ENCODE results near the gene ATP5F1E. TPM values are rescaled to one million over a fixed set of nuclear protein-coding genes. Genes with fewer than 3 reads are reported as not detected.
"Not testable (repeated sequence)": the region's sequence is repeated elsewhere in the genome, so short reads cannot be mapped to it uniquely, and the experiment has no call there.

ATP5F1E gene
- total RNA-seq, 1 experiment from 2014 or later, result 44.2 TPM

DNA sequence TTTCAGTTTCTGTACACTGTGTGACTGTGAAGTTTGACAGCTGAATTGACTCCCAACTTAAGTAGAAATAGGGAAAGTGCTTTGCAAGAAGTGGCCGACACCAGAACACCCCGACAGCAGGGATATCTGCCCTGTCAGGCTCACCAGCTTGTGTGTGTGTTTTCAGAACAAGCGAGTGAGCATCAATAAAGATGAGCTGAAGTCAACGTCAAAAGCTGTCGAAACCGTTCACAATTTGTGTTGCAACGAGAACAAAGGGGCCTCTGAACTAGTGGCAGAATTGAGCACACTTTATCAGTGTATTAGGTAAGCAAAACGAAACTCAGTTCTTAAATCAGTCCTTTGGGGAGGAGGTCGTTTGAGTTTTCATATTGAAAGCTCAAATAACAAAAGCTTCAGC lies 40.4 kb downstream of the ATP5F1E start:
- Histone ChIP-seq H3K4me3 (no peak overlapping the region), H3K9me3 (no peaks in the 10 kb centered on the region), H3K36me3 (peaks cover 92% of the 10 kb centered on the region), H3K27me3 (no peaks in the 10 kb centered on the region)
- no peak for DNase-seq

DNA sequence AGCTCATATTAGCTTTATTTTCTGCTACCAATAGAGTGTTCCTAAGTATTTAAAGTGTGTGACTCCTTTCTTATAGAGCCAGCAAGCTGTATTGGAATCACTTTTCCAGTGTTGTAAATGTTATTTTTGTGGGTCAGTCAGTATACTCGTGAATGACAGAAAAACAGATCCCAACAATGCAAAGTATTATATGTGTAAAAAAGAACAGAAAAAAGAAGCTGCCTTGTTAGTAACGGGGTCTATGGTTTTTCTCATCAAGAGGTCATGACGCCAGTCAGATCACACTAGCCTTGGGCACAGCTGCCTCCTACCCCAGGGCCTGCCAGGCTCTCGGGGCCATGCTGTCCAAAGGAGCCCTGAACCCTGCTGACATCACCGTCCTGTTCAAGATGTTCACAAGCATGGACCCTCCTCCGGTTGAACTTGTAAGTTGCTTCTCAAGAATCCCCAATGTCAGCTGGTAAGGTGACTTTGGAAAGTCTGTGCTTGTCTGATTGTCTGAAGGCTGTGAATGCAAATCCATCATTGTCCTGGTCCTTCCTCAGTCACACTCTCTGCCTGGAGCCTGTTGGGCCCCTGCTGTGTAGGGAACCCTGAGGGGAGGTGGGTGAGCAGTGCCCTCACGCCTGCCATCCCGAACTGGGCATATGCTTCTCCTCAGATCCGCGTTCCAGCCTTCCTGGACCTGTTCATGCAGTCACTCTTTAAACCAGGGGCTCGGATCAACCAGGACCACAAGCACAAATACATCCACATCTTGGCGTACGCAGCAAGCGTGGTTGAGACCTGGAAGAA lies 41.3 kb downstream of the ATP5F1E start:
- no peak for DNase-seq
- H3K4me3 ChIP-seq, result no peak overlapping the region
- no peaks in the 10 kb centered on the region for H3K27me3 ChIP-seq
- H3K36me3 ChIP-seq, result peaks cover 92% of the 10 kb centered on the region
- H3K9me3 ChIP-seq, result no peaks in the 10 kb centered on the region

DNA sequence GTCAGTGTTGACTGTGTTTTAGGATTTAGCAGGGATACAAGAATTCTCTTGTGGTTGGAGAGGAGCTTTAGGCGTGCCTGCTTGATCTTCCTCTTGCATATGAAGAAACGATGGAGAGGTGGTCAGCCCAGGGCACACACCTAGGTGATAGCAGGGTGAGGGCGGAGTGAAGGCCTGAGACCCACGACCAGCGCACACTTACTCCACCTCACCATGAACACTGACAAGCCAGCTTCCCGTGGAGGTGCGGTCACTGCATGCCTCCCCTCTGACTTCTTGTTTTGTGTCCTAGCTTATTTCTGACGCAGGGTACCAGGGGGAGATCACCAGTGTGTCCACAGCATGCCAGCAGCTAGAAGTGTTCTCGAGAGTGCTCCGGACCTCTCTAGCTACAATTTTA lies 42.9 kb downstream of the ATP5F1E start:
- Histone ChIP-seq H3K4me3 (no peak overlapping the region), H3K9me3 (no peaks in the 10 kb centered on the region), H3K36me3 (peaks cover 97% of the 10 kb centered on the region), H3K27me3 (no peaks in the 10 kb centered on the region)
- no peak for DNase-seq

DNA sequence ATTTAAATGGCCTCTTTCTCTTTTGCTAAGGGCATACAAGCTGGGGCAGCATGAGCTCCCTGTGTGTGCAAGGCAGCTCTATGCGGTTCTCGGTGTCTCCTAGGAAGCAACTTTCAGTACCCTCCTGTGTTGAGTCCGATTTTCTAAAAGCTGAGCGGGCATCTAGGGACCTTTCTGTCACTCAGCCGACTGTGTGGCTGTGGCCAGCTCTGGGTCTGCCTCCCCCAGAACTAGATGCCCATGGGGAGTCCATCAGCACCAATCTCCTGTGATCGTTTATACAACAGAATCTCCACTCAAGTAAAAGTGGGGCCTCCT lies 43.6 kb downstream of the ATP5F1E start:
- no peaks in the 10 kb centered on the region for H3K27me3 ChIP-seq
- DNase-seq, result no peak
- peaks cover 95% of the 10 kb centered on the region for H3K36me3 ChIP-seq
- H3K9me3 ChIP-seq, result no peaks in the 10 kb centered on the region
- H3K4me3 ChIP-seq, result no peak overlapping the region

DNA sequence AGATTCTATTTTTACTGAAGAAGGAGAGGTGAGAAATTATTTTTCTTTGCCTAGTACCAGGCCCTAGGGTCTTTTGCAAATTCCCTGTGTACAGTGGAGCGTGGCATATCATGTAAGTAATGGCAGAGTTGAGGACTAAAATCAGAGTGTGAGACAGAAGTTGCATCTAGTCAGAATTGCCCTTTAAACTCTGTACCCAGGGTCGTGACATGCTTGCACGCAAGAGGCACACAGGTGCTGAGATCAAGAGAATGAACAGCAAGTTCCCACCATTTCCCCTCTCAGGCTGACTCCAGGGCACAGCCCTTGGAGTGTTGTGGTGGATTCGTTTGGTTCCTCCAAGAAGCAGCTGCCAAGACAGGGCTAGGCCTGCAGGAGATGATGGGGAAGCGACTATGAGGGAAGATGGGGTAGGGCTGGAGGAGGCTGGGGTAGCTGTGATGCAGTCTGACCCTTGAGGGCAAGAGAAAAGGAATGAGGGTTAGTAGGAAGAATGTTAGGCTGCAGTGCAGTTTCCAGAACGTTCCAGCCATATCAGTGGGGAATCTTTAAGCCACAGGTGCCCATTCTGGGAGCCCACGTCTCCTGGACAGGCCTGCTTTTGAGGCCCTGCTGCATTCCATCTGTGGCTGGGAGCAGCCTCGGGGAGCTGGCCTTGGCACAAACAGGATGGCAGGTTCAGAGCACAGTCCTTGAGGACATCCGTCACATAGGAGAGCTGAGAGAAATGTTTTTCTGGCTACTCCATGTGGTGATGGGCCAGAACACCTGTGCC lies 44.2 kb downstream of the ATP5F1E start:
- no peak for DNase-seq
- Histone ChIP-seq H3K9me3 (no peaks in the 10 kb centered on the region), H3K4me3 (no peak overlapping the region), H3K36me3 (peaks cover 91% of the 10 kb centered on the region), H3K27me3 (no peaks in the 10 kb centered on the region)

DNA sequence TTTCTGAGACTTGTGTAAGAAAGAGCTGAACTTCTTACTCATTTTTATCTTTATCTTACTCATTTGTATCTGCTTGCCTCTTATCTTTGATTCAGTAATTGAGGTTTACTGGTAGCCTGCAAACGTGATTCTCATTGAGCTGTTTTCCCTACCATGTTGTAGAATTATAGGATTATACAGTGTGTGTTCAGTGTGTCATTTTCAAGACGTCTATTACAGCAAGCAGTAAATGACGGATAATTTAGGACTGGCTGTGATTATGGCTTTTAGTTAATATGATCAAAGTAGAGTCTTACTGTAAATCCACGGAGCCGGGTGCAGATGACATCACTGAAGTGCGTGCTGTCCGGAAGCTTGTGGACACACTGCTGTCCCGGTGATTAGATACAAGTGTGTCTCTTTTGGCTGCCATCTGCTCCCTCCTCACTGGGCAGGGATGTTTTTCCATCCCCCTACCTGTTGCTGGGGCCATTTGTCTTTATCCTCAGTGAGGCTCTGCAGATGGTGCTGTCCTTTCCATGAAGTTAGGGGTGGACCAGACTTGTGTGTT lies 45.1 kb downstream of the ATP5F1E start:
- Histone ChIP-seq H3K4me3 (no peak overlapping the region), H3K27me3 (no peaks in the 10 kb centered on the region), H3K36me3 (peaks cover 89% of the 10 kb centered on the region), H3K9me3 (no peaks in the 10 kb centered on the region)
- DNase-seq, result no peak

DNA sequence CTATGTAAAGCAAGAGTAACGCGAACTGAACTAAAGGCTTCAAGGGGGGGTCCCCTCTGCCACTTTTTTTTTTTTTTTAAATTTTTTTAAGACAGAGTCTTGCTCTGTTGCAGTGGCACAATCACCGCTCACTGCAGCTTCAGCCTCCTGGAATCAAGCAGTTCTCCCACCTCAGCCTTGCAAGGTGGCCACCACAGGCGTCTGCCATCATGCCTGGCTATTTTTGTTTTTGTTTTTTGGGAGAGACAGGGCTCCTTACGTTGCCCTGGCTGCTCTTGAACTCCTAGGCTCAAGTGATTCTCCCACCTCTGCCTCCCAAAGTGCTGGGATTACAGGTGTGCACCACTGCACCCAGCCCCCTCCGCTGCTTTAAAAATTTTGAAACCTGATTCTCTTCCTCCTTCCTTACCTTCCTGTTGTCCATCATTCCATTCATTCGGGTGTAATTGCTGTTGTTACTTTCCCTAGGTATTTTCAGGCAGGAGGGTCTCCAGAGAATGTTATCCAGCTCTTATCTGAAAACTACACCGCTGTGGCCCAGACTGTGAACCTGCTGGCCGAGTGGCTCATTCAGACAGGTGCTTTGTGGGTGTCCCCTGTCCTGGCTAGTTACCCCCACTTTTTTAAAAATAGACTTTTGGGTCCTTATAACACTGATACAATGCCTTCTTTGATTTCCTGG lies 45.7 kb downstream of the ATP5F1E start:
- H3K36me3 ChIP-seq, result peaks cover 83% of the 10 kb centered on the region

DNA sequence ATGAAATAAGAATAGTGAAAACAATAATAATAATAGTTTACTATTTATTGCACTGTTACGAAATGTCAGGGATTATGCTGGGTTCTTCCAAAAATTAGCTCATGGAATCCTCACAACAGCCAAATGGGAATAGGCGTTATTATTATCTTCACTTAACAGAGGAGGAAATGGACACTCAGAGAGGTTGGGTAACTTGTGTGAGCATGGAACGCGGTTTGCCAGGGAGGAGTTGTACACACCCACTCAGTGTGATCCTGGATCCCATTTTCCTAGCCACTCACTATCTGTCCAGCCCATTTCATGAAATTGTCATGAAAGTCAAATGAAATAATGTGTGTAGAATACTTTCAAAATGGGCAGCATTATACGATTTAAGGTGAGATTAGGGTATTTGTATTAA lies 46.5 kb downstream of the ATP5F1E start:
- no peaks in the 10 kb centered on the region for H3K9me3 ChIP-seq
- peaks cover 77% of the 10 kb centered on the region for H3K36me3 ChIP-seq
- H3K4me3 ChIP-seq, result no peak overlapping the region
- no peak for DNase-seq
- H3K27me3 ChIP-seq, result no peaks in the 10 kb centered on the region

More for the DNA sequence above, 45.7 kb downstream of the ATP5F1E start:
- no peaks in the 10 kb centered on the region for H3K9me3 ChIP-seq
- H3K4me3 ChIP-seq, result no peak overlapping the region
- DNase-seq, result no peak
- H3K27me3 ChIP-seq, result no peaks in the 10 kb centered on the region

DNA sequence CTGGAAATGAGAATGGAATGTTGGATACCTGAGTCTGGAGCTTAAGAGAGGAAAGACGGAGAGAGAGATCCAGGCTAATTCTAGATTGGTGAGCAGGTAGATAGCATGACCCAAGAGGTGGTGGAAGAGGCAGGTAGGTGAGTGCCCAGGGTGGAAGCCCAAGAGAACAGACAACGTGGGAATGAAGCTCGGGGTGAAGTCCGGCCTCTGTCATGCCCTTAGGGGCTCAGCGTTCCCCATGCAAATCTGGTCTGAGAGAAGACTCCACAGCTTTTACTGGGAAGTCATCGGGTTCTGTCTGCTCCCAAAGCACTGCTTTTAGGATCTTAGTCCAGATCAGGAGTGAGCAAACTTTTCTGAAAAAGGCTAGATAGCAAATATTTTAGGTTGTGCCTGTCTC lies 47.4 kb downstream of the ATP5F1E start:
- Histone ChIP-seq H3K27me3 (no peaks in the 10 kb centered on the region), H3K9me3 (no peaks in the 10 kb centered on the region), H3K4me3 (no peak overlapping the region), H3K36me3 (peaks cover 69% of the 10 kb centered on the region)
- DNase-seq, result no peak

DNA sequence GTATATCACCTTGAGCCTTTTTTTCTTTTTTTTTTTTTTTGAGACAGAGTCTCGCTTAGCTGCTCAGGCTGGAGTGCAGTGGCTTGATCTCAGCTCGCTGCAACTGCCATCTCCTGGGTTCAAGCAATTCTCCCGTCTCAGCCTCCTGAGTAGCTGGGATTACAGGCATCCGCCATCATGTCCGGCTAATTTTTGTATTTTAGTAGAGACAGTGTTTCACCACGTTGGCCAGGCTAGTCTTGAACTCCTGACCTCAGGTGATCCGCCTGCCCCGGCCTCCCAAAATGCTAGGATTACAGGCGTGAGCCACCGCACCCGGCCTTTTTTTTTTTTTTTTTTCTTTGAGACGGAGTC lies 49.0 kb downstream of the ATP5F1E start:
- not testable (repeated sequence) for DNase-seq, H3K4me3 ChIP-seq, H3K27me3 ChIP-seq, H3K9me3 ChIP-seq
- peaks cover 53% of the 10 kb centered on the region for H3K36me3 ChIP-seq

DNA sequence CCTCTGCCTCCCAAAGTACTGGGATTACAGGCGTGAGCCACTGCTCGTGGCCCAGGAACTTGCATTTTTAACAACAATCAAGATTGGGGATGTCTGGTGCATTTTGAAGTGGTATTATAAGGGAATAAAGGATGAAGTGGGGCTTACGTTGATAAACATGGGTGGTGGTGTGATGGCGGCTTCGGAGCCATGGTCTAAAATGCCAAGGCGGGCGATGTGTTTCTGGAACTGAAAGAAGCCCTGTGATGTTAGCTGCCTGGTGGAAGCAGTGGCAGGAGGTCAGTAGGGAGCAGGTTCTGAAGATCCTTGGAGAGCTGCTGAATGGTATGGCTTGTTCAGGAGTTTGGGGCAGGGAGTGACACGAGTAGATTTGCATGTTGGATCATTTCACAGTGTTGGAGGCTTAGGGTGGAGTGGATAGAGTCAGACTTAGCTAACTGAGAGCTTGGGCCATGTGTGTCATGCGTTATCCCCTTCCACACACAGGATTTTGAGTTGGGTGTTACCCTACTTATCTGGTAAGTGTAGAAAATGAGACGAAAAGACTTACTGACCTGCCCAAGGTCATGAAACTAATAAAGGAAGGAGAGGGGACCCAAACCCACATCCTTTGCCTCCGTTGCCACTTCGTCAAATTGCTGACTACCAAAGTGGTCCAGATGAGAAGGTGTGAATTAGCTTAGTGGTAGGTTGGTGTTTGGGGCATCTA lies 49.6 kb downstream of the ATP5F1E start:
- DNase-seq, result no peak
- Histone ChIP-seq H3K4me3 (peak overlapping the region; percentile 86), H3K27me3 (no peaks in the 10 kb centered on the region), H3K36me3 (peaks cover 47% of the 10 kb centered on the region), H3K9me3 (no peaks in the 10 kb centered on the region)

DNA sequence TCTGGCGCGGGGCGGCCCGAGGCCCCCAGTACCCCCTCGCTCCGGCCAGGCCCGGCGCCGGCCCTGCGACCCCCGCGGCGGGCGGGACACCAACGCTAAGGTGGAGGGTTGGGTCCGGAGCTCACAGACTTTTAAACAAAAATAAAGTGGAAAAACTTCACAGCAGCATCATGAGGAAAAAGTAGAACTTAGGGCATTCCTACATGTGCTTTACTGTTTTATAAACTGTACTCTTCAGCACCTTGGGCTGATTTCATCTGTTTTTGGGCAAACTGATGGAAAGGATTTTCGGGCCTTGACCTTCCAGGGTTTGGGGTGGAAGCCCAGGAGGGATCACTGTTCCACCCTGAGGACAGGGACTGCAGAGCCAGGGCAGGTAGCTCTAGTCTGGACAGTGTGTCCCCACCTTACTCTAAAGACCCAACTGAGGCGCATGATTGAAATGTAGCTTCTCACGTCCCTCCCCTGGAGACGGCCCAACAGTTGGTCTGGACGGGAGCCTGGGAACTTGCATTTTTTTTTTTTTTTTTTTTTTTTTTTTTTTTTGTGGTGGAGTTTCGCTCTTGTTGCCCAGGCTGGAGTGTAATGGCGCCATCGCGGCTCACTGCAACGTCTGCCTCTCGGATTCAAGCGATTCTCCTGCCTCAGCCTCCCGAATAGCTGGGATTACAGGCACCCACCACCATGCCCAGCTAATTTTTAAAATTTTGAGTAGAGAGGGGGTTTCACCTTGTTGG lies 50.3 kb downstream of the ATP5F1E start:
- Histone ChIP-seq H3K4me3 (peak overlapping the region; percentile 86), H3K9me3 (no peaks in the 10 kb centered on the region; the same call in 1 of the 2 replicates), H3K27me3 (no peaks in the 10 kb centered on the region), H3K36me3 (peaks cover 40% of the 10 kb centered on the region)
- DNase-seq, result no peak

DNA sequence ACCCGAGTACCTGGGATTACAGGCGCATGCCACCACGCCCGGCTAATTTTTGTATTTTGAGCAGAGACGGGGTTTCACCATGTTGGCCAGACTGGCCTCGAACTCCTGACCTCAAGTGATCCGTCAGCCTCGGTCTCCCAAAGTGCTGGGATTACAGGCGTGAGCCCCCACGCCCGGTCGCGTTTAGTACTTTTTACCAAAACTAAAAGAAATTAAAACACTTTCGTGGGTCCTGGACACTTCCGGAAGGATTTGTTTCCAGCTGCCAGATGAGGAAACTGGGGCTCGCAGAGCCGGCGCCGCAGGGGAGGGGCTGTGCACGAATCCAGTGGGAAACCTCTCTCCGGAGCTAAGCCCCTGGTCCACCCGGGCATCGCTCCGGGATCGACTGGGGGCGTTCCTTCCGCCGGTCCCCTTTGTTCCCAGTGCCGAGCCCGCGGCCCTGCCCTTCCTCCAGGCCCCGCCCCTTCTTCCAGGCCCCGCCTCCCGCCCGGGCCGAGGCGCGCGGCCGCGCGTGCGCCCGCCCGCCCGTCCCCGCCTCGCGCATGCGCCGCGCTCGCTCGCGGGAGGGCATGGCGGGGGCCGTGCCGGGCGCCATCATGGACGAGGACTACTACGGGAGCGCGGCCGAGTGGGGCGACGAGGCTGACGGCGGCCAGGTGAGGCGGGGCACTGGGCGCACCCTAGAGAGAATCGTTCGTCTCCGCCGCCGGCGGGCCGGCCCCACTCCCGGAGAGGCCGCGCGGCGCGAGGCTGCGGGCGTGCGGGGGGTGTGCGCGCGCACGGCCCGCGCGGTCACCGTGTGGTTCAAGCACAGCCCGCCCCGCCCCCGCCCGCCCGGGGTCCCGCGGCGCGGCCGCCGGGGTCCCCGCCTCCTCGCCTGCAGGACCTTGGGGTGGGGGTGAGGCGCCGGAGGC lies 51.2 kb downstream of the ATP5F1E start, which contains the start of gene NELFCD:
NELFCD (plus strand) TSS at position 546 of the 917 bp plus-strand sequence; CDS start at position 600, 54 bp downstream.
- H3K9me3 ChIP-seq, result peaks cover 3% of the 10 kb centered on the region
- no peaks in the 10 kb centered on the region for H3K27me3 ChIP-seq
- peaks cover 31% of the 10 kb centered on the region for H3K36me3 ChIP-seq
- peak; percentile 89 for DNase-seq
- H3K4me3 ChIP-seq, result peak within 1 kb of the TSS; percentile 86

DNA sequence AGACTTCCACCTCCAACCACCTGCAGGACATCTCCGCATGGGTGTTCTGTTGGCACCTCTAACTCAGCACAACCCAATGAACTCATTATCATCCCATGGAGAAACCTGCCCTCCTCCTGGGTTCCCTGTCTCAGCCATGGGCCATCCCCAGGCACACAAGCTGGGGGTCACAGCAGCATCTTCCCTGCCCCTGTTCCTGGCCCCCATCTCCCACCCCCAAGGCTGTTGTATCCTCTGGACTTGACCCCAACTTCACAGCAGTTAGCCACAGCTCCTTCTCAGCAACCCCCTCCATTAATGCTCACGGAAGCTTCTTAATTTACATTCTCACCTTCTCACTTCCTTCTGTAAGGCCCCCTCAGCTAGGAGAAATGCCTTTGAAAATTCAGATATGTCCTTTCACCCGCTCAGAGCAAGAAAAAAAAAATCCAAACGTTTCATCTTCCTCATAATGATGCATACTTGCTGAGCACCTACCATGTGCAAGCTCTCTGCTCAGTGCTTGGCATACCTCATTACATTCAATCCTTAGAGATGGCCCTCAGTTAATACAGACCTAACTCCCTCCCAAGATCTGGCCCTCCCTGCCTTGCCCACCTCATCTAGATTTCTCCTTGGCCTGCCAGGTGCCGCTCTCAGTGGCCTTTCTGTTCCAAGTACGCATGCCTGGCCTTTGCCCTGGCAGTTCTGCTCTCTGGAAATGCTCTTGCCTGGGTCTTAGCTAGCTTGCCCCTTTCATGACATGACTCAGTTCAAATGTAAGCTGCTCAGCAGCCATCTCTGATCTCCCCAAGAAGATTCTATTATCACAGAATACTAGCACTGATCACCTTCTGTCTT lies 53.6 kb downstream of the ATP5F1E start:
- Histone ChIP-seq H3K36me3 (peaks cover 9% of the 10 kb centered on the region), H3K4me3 (no peak overlapping the region), H3K9me3 (peaks cover 5% of the 10 kb centered on the region), H3K27me3 (no peaks in the 10 kb centered on the region)
- DNase-seq, result no peak
